A549 treated with GW870086 at 1 μM for 4 hours (cell line): ENCODE data around the gene TOMM40L. TPM values are rescaled to one million over a fixed set of nuclear protein-coding genes. Genes with fewer than 3 reads are reported as not detected.

Source experiments
- total RNA-seq: library from RNA; stranded (reverse); fragments of 200-300 nt; extraction: Qiagen RNA extraction; gene quantifications from 5 replicates; pipeline ENCODE4 v1.2.3, GENCODE V29; 2022; ENCODE audit warnings: low read depth

TOMM40L gene
- total RNA-seq, result 9.3 to 12.6 TPM (median 11.7 TPM) in 5 replicates

GRCh38 chr1:161225534-161226319, at the start of gene TOMM40L:
Gene TOMM40L (plus strand): TSS chr1:161226060. CDS start chr1:161226490, 430 bp downstream.

GRCh38 chr1:161177112-161177935, 48.5 kb upstream of the TOMM40L start, which contains the start of gene B4GALT3:
Gene B4GALT3 (minus strand): TSS chr1:161177507. CDS start chr1:161176060, 1,447 bp downstream.

GRCh38 chr1:161198897-161199431, 26.9 kb upstream of the TOMM40L start, which contains the start of gene ADAMTS4:
Gene ADAMTS4 (minus strand): TSS chr1:161199054. CDS start chr1:161198627, 427 bp downstream.

GRCh38 chr1:161201836-161202712, 23.8 kb upstream of the TOMM40L start, which contains the start of gene NDUFS2:
Gene NDUFS2 (plus strand): TSS chr1:161202367. CDS start chr1:161202386, 19 bp downstream.

GRCh38 chr1:161215076-161215475, 10.8 kb upstream of the TOMM40L start, which contains the start of gene FCER1G:
Gene FCER1G (plus strand): TSS chr1:161215295. CDS start chr1:161215322, 27 bp downstream.

GRCh38 chr1:161238039-161238473, 12.2 kb downstream of the TOMM40L start, which contains the start of gene NR1I3:
Gene NR1I3 (minus strand): TSS chr1:161238203. CDS start chr1:161236565, 1,638 bp downstream.

GRCh38 chr1:161258439-161259344, 32.8 kb downstream of the TOMM40L start, which contains the start of gene PCP4L1:
Gene PCP4L1 (plus strand): TSS chr1:161258745. CDS start chr1:161258975, 230 bp downstream.

Other genes starting within 250 kb of the TOMM40L start
- gene F11R, start 204.9 kb upstream of the TOMM40L start, total RNA-seq, result 46.4 to 85.2 TPM (median 65.9 TPM) in 5 replicates
- 0.22 to 0.33 TPM (median 0.30 TPM) in 4 of 5 replicates, not detected in the other for gene TSTD1, start 187.1 kb upstream of the TOMM40L start, total RNA-seq
- 49.1 to 56.7 TPM (median 53.8 TPM) in 5 replicates for gene USF1, start 180.1 kb upstream of the TOMM40L start, total RNA-seq
- gene ARHGAP30, start 156.2 kb upstream of the TOMM40L start, total RNA-seq, result 0.07 to 0.14 TPM (median 0.10 TPM) in 4 of 5 replicates, not detected in the other
- gene NECTIN4, start 136.5 kb upstream of the TOMM40L start, total RNA-seq, result 2.0 to 3.1 TPM (median 2.1 TPM) in 5 replicates
- gene KLHDC9, start 127.7 kb upstream of the TOMM40L start, total RNA-seq, result 1.4 to 2.0 TPM (median 1.6 TPM) in 5 replicates
- gene PFDN2, start 108.0 kb upstream of the TOMM40L start, total RNA-seq, result 103 to 127 TPM (median 108 TPM) in 5 replicates
- 28.4 to 32.9 TPM (median 30.2 TPM) in 5 replicates for gene NIT1, start 108.0 kb upstream of the TOMM40L start, total RNA-seq
- 26.5 to 32.2 TPM (median 30.1 TPM) in 5 replicates for gene DEDD, start 93.4 kb upstream of the TOMM40L start, total RNA-seq
- 83.0 to 144 TPM (median 90.5 TPM) in 5 replicates for gene UFC1, start 72.1 kb upstream of the TOMM40L start, total RNA-seq
- 16.0 to 23.4 TPM (median 21.1 TPM) in 5 replicates for gene USP21, start 66.6 kb upstream of the TOMM40L start, total RNA-seq
- 13.8 to 17.2 TPM (median 14.6 TPM) in 5 replicates for gene PPOX, start 59.6 kb upstream of the TOMM40L start, total RNA-seq
- 22.6 to 27.7 TPM (median 26.3 TPM) in 5 replicates for gene B4GALT3, start 48.6 kb upstream of the TOMM40L start, total RNA-seq
- gene ADAMTS4, start 27.0 kb upstream of the TOMM40L start, total RNA-seq, result 0.03 TPM in 1 of 5 replicates, not detected in the others
- gene NDUFS2, start 23.7 kb upstream of the TOMM40L start, total RNA-seq, result 75.9 to 106 TPM (median 84.1 TPM) in 5 replicates
- gene FCER1G, start 10.8 kb upstream of the TOMM40L start, total RNA-seq, result 0.46 to 0.74 TPM in 2 of 5 replicates, not detected in the others
- 3.2 TPM in 1 of 5 replicates, not detected in the others for gene APOA2, start 2.4 kb upstream of the TOMM40L start, total RNA-seq
- gene NR1I3, start 12.1 kb downstream of the TOMM40L start, total RNA-seq, result 0.26 TPM in 1 of 5 replicates, not detected in the others
- gene PCP4L1, start 32.7 kb downstream of the TOMM40L start, total RNA-seq, result 0.10 to 0.11 TPM in 2 of 5 replicates, not detected in the others
- 0.18 to 0.31 TPM (median 0.27 TPM) in 5 replicates for gene MPZ, start 83.9 kb downstream of the TOMM40L start, total RNA-seq
- gene SDHC, start 88.3 kb downstream of the TOMM40L start, total RNA-seq, result 237 to 255 TPM (median 248 TPM) in 5 replicates
- gene CFAP126, start 141.8 kb downstream of the TOMM40L start, total RNA-seq, result 0.21 to 0.61 TPM in 2 of 5 replicates, not detected in the others